B cell (primary cell): ENCODE data around the gene KRT75. TPM values are rescaled to one million over a fixed set of nuclear protein-coding genes. Genes with fewer than 3 reads are reported as not detected.
"Not testable (repeated sequence)": the region's sequence is repeated elsewhere in the genome, so short reads cannot be mapped to it uniquely, and the experiment has no call there.

Experiments
- ATAC-seq: fragments of 200-7000 bp; cut with Tn5 transposase; one replicate; pipeline ENCODE4 v1.10.0; 2021; ENCODE audit warnings: low read depth, mild to moderate bottlenecking, moderate number of reproducible peaks, moderate library complexity
- CTCF ChIA-PET: fragments of 350-600 bp; sonication (Branson Sonifier 250); formaldehyde crosslinking; loops from one replicate; lab custom pipeline; 2021; ENCODE audit warnings: antibody characterized with exemption, inconsistent platforms; lab: Charles Lee
- POLR2A ChIA-PET: fragments of 350-600 bp; sonication (Branson Sonifier 250); formaldehyde crosslinking; loops from one replicate; lab custom pipeline; 2021; ENCODE audit warnings: antibody characterized with exemption; lab: Charles Lee
- DNase-seq: peaks from one replicate; pipeline ENCODE4 v3.0.0; 2013
- H2AFZ ChIP-seq: 2 replicates; pipeline ENCODE4 v1.6.1; 2012; ENCODE audit warnings: mild to moderate bottlenecking, low read depth, low read length; ENCODE audit not compliant: insufficient read depth, poor library complexity, severe bottlenecking
- H3K27ac ChIP-seq, 2 donors: 1 replicate in 1 of 2; 2 replicates in 1 of 2; pipeline ENCODE4 v1.5.1; 2012 to 2013; ENCODE audit warnings: low read length in 2 of 2, mild to moderate bottlenecking in 2 of 2, moderate library complexity in 1 of 2
- H3K27me3 ChIP-seq, 4 experiments: fragments of 200-600 bp in 1 of 4; sonication (generic) in 1 of 4; replicated peaks in 1 of 4; 1 replicate in 2 of 4; 2 replicates in 2 of 4; pipeline versions ENCODE4 v1.6.1 to v1.7.0; 2013 to 2016; ENCODE audit warnings: low read length in 3 of 4, mild to moderate bottlenecking in 2 of 4, mixed read lengths in 1 of 4, moderate library complexity in 1 of 4; ENCODE audit not compliant: insufficient read depth in 4 of 4, control insufficient read depth in 3 of 4; ENCODE audit errors: control extremely low read depth in 1 of 4
- H3K36me3 ChIP-seq, 2 experiments: replicated peaks in 1 of 2; 1 replicate in 1 of 2; 2 replicates in 1 of 2; pipeline versions ENCODE4 v1.6.1 to v1.7.1; 2013; ENCODE audit warnings: low read length in 1 of 2; ENCODE audit not compliant: insufficient read depth in 2 of 2, control insufficient read depth in 1 of 2; ENCODE audit errors: control extremely low read depth in 1 of 2, extremely low read depth in 1 of 2
- H3K4me1 ChIP-seq, 2 donors: fragments of 200-600 bp in 1 of 2; sonication (generic) in 1 of 2; 1 replicate in 1 of 2; 2 replicates in 1 of 2; pipeline versions ENCODE4 v1.5.1 to v1.6.1; 2013 to 2017; ENCODE audit warnings: low read length in 2 of 2; ENCODE audit not compliant: control insufficient read depth in 2 of 2, insufficient read depth in 2 of 2
- H3K4me2 ChIP-seq: replicated peaks from 2 replicates; pipeline ENCODE3; 2012; ENCODE audit warnings: mild to moderate bottlenecking, low read depth, low read length; ENCODE audit not compliant: poor library complexity, severe bottlenecking
- H3K4me3 ChIP-seq, 5 experiments: fragments of 200-600 bp in 1 of 5; sonication (generic) in 1 of 5; 1 replicate in 3 of 5; 2 replicates in 2 of 5; pipeline versions ENCODE4 v1.5.1 to v1.7.0; 2011 to 2016; ENCODE audit warnings: low read length in 4 of 5, mild to moderate bottlenecking in 4 of 5, low read depth in 2 of 5, control low read depth in 1 of 5, moderate library complexity in 1 of 5; ENCODE audit not compliant: insufficient read depth in 1 of 5; ENCODE audit errors: control extremely low read depth in 1 of 5, extremely low read depth in 1 of 5
- H3K79me2 ChIP-seq: fragments of 200-600 bp; sonication (generic); one replicate; pipeline ENCODE4 v1.6.0; 2016; ENCODE audit warnings: low read length; ENCODE audit not compliant: control insufficient read depth, insufficient read depth
- H3K9ac ChIP-seq: fragments of 200-600 bp; sonication (generic); 2 replicates; pipeline ENCODE4 v1.6.1; 2017; ENCODE audit warnings: mild to moderate bottlenecking, low read length, moderate library complexity
- H3K9me3 ChIP-seq, 3 donors: one replicate each; pipeline versions ENCODE4 v1.6.1 to v1.7.1; 2013; ENCODE audit warnings: low read length in 2 of 3; ENCODE audit not compliant: control insufficient read depth in 2 of 3, insufficient read depth in 1 of 3; ENCODE audit errors: control extremely low read depth in 1 of 3
- H4K20me1 ChIP-seq: 2 replicates; pipeline ENCODE4 v1.6.0; 2012; ENCODE audit warnings: mild to moderate bottlenecking, low read length; ENCODE audit not compliant: insufficient read depth, control insufficient read depth, poor library complexity, severe bottlenecking
- H3K27ac Mint-ChIP-seq: one replicate; pipeline ENCODE4 v1.8.0; 2021; ENCODE audit warnings: mixed read lengths
- H3K27me3 Mint-ChIP-seq: one replicate; pipeline ENCODE4 v1.8.0; 2021; ENCODE audit warnings: mixed read lengths
- H3K4me1 Mint-ChIP-seq: one replicate; pipeline ENCODE4 v1.8.0; 2021; ENCODE audit warnings: mixed read lengths
- H3K4me3 Mint-ChIP-seq: one replicate; pipeline ENCODE4 v1.8.0; 2021; ENCODE audit warnings: mixed read lengths
- H3K9me3 Mint-ChIP-seq: one replicate; pipeline ENCODE4 v1.8.0; 2022; ENCODE audit warnings: mixed read lengths; ENCODE audit not compliant: insufficient read depth
- CTCF ChIP-seq: fragments of 200-600 bp; IDR thresholded peaks from one replicate; pipeline ENCODE4 v1.8.0; 2022; ENCODE audit warnings: antibody characterized with exemption, mild to moderate bottlenecking
- EZH2 ChIP-seq: IDR thresholded peaks from 2 replicates; pipeline ENCODE4 v1.6.1; 2012; ENCODE audit warnings: borderline replicate concordance, low read depth, mild to moderate bottlenecking, moderate library complexity, low read length; ENCODE audit not compliant: insufficient read depth, poor library complexity, severe bottlenecking
- WGBS: methylation state at CpG from one replicate; pipeline ENCODE4 v1.1.5; 2013; ENCODE audit warnings: missing lambda C conversion rate; ENCODE audit not compliant: insufficient coverage; 5-methylcytosine and 5-hydroxymethylcytosine counted together
- intact Hi-C: fragments of 100-400 bp; cut with micrococcal nuclease; formaldehyde crosslinking; loops from one replicate; pipeline ENCODE4 v1.10.0; 2022
- polyA plus RNA-seq: library from polyadenylated mRNA; depleted of rRNA; stranded (reverse); fragments of >200 nt; gene quantifications from 2 replicates; pipeline ENCODE4 v1.2.3, GENCODE V29; 2012
- total RNA-seq, 2 donors: library from RNA; stranded (reverse); fragments of 120-200 nt in 1 of 2; gene quantifications; 1 replicate in 1 of 2; 2 replicates in 1 of 2; pipeline versions ENCODE4 v1.2.3 to v1.2.4, GENCODE V29; 2013 to 2022

Gene KRT75
- total and polyA plus RNA-seq, 2 donors (not counting 1 experiment from before 2014, with no cell fraction given), result not detected

GRCh38 chr12:52411815-52412214 is 22.4 kb downstream of the KRT75 start:
- Histone ChIP-seq H3K79me2 (no peaks in the 10 kb centered on the region), H3K27ac (no peak overlapping the region), H3K4me1 (no peaks in the 10 kb centered on the region), H2AFZ (no peak overlapping the region), H3K27me3 (no peaks in the 10 kb centered on the region), H3K9me3 (no peaks in the 10 kb centered on the region), H4K20me1 (no peaks in the 10 kb centered on the region), H3K4me2 (no peak overlapping the region), H3K9ac (no peak overlapping the region), H3K36me3 (no peaks in the 10 kb centered on the region), H3K4me3 (no peak overlapping the region)
- Mint-ChIP-seq H3K27me3 (peaks cover 32% of the 10 kb centered on the region), H3K4me1 (no peaks in the 10 kb centered on the region), H3K27ac (no peak overlapping the region), H3K4me3 (no peak overlapping the region), H3K9me3 (no peaks in the 10 kb centered on the region)
- POLR2A ChIA-PET, result no interaction called here
- TF ChIP-seq CTCF (no peak), EZH2 (no peak)
- intact Hi-C loops, result no loop called here
- WGBS, result 82% methylated on average over 5 of the region's 10 CpGs
- no peak for DNase-seq
- ATAC-seq, result no peak
- CTCF ChIA-PET, result no interaction called here

DNA sequence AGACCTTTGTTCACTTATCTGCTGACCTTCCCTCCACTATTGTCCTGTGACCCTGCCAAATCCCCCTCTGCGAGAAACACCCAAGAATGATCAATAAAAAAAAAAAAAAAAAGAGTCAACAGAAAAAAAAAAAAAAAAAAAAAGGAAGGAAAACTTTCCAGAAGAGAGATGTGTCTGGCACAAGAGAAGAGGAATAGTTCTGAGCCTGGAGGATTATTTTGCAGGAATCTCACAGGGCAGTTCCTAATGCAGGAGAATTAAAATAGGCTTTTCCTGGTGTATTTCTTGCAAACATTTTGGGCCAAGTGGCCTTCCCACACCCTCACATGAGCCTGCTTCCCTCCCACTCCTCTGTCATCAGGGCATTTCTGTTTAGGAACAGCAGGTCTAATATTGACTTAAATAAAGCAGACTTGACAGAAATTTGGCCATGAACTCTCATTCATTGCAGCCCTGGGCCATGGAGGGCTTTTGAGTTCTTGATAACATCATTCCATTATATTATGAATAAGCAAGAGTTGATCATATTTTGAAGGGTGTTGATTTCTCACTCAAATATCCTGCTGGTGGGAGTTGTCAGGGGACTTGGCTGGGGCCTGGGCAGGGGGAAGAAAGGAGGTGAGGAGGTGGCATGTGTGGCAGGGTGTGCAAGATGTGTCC is 23.5 kb downstream of the KRT75 start:
- H3K27me3 Mint-ChIP-seq, result peaks cover 23% of the 10 kb centered on the region
- H3K4me1 ChIP-seq, DNase-seq, H3K4me3 Mint-ChIP-seq, intact Hi-C loops, H3K4me1 Mint-ChIP-seq, POLR2A ChIA-PET, ATAC-seq, H3K27ac ChIP-seq, H3K4me3 ChIP-seq, H3K27ac Mint-ChIP-seq, H3K9me3 Mint-ChIP-seq, H3K79me2 ChIP-seq, H3K27me3 ChIP-seq, CTCF ChIA-PET, H3K4me2 ChIP-seq, H2AFZ ChIP-seq, H3K9ac ChIP-seq, H4K20me1 ChIP-seq, H3K36me3 ChIP-seq, H3K9me3 ChIP-seq: not testable (repeated sequence)
- no CpG with 5 or more reads among the region's 1 CpG for WGBS
